Measurements from ENCODE around the gene ZNF175.

DNA sequence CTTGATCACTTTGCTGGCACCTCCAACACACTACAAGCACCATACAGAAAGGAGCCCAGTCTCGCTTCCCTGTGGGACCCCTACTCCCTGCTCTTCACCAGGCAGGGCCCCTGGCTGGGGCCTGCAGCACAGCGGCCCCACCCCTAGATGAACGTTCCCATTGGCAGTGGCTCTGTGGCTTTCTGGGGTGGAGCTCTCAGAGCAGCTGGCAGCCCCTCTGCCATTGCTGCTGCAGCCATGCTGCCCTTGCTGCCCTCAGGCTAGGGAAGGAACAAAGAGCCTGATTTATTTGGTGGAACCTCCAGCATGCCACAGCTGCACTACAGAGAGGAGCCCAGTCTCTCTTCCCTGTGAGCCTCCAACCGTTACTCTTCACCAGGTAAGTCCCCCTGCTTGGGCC is 45.4 kb upstream of the ZNF175 start:
- TF ChIP-seq MEF2A (IDR thresholded peaks at IDR 0.05; ENCODE audit: borderline replicate concordance, low read depth), result no peak
- TF ChIP-seq, protein P1, sequence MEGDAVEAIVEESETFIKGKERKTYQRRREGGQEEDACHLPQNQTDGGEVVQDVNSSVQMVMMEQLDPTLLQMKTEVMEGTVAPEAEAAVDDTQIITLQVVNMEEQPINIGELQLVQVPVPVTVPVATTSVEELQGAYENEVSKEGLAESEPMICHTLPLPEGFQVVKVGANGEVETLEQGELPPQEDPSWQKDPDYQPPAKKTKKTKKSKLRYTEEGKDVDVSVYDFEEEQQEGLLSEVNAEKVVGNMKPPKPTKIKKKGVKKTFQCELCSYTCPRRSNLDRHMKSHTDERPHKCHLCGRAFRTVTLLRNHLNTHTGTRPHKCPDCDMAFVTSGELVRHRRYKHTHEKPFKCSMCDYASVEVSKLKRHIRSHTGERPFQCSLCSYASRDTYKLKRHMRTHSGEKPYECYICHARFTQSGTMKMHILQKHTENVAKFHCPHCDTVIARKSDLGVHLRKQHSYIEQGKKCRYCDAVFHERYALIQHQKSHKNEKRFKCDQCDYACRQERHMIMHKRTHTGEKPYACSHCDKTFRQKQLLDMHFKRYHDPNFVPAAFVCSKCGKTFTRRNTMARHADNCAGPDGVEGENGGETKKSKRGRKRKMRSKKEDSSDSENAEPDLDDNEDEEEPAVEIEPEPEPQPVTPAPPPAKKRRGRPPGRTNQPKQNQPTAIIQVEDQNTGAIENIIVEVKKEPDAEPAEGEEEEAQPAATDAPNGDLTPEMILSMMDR (IDR thresholded peaks at IDR 0.05), result no peak
- TF ChIP-seq ELF1 (IDR thresholded peaks at IDR 0.05), result no peak
- no peak for TF ChIP-seq TAF1 (IDR thresholded peaks at IDR 0.05; ENCODE audit: borderline replicate concordance, low read depth, low read length)
- TF ChIP-seq CHD2 (IDR thresholded peaks at IDR 0.05; ENCODE audit: low read length, partially characterized antibody), result no peak
- TF ChIP-seq EZH2phosphoT487 (IDR thresholded peaks at IDR 0.05; ENCODE audit: borderline replicate concordance, low read depth), result no peak
- TF ChIP-seq FOXM1 (IDR thresholded peaks at IDR 0.05; ENCODE audit: low read depth), result no peak

All from SK-N-SH (cell line).